Right lobe of liver (tissue), 6 donors: Measurements from ENCODE around the gene CCDC70. TPM values are rescaled to one million over a fixed set of nuclear protein-coding genes. Genes with fewer than 3 reads are reported as not detected.

ENCODE experiments used
- ATAC-seq, 4 donors: fragments of 200-7000 bp; cut with Tn5 transposase; one replicate each; pipeline ENCODE4 v1.9.1; 2020; ENCODE audit warnings: mild to moderate bottlenecking in 4 of 4, moderate library complexity in 4 of 4
- DNase-seq, 3 donors: peaks; one replicate each; pipeline ENCODE4 v3.0.0-alpha.2; 2020
- H3K27ac ChIP-seq, 3 donors: fragments of 200-600 bp; one replicate each; pipeline ENCODE4 v1.8.0; 2022
- H3K27me3 ChIP-seq, 2 donors: fragments of 200-600 bp; one replicate each; pipeline ENCODE4 v1.8.0; 2022
- H3K36me3 ChIP-seq, 4 donors: fragments of 200-600 bp; sonication (generic) in 1 of 4; one replicate each; pipeline versions ENCODE4 v1.5.1 to v1.8.0; 2017 to 2022; ENCODE audit warnings: control low read depth in 1 of 4
- H3K4me1 ChIP-seq, 4 donors: fragments of 200-600 bp; sonication (generic) in 1 of 4; one replicate each; pipeline versions ENCODE4 v1.5.1 to v1.8.0; 2017 to 2022; ENCODE audit warnings: control low read depth in 1 of 4
- H3K4me3 ChIP-seq, 3 donors: fragments of 200-600 bp; one replicate each; pipeline ENCODE4 v1.8.0; 2022
- H3K9me3 ChIP-seq, 4 donors: fragments of 200-600 bp; sonication (generic) in 1 of 4; one replicate each; pipeline versions ENCODE4 v1.5.1 to v1.8.0; 2017 to 2022; ENCODE audit warnings: control low read depth in 1 of 4
- CTCF ChIP-seq, 4 donors: fragments of 200-600 bp in 3 of 4; fragments of 450-650 bp in 1 of 4; IDR thresholded peaks; one replicate each; pipeline versions ENCODE4 v1.5.1 to v1.8.0; 2016 to 2022; ENCODE audit warnings: antibody characterized with exemption in 4 of 4, mild to moderate bottlenecking in 2 of 4
- POLR2A ChIP-seq: fragments of 450-650 bp; IDR thresholded peaks from one replicate; pipeline ENCODE4 v1.6.1; 2017; ENCODE audit warnings: antibody characterized with exemption, mild to moderate bottlenecking
- WGBS: methylation state at CpG from one replicate; pipeline ENCODE4 v1.1.6; 2018; ENCODE audit warnings: low coverage, low lambda C conversion rate; ENCODE audit not compliant: insufficient coverage; ENCODE audit errors: missing lambda C conversion rate; 5-methylcytosine and 5-hydroxymethylcytosine counted together
- intact Hi-C, 2 donors: fragments of 100-400 bp; cut with DNase I; formaldehyde crosslinking; loops; one replicate each; pipeline versions ENCODE4 v1.11.2 to v1.14.1; 2022
- long read RNA-seq: library from polyadenylated mRNA; unstranded; transcript quantifications from one replicate; pipeline ENCODE4 v2.0.0, GENCODE V29; 2019
- total RNA-seq, 6 experiments: library from RNA; depleted of rRNA in 2 of 6; stranded (reverse); fragments of >200 nt in 2 of 6; fragmentation: NEBNext Ultra II Directional in 3 of 6; extraction: Animal tissue kit (Norgen Biotek cat#: 25700) in 3 of 6; gene quantifications; one replicate each; pipeline versions ENCODE4 v1.1.0 to v1.2.4, GENCODE V29; 2016 to 2023
- donor health status: DM: no; HTN: yes; CAD: no.
- donor health status: DM: no; HTN: no; CAD: no.
- donor health status: DM: no; HTN: no; CAD: no.
- donor health status: DM: no; HTN: yes; CAD: no.
- donor health status: DM: no; HTN: yes; CAD: no.

Gene CCDC70
- total RNA-seq, result not detected
- long read RNA-seq, result 0 reads

GRCh38 chr13:51861723-51862300 lies at the start of gene CCDC70:
Gene CCDC70, plus strand, starts transcription at chr13:51861969. Its CDS starts 3,443 bp downstream, at chr13:51865412.
- H3K27ac ChIP-seq, result no peak within 1 kb of the TSS
- TF ChIP-seq POLR2A, result no peak
- no peak for TF ChIP-seq CTCF (IDR thresholded peaks at IDR 0.05)
- H3K27me3 ChIP-seq, result no peaks in the 10 kb centered on the region
- H3K4me3 ChIP-seq, result no peak within 1 kb of the TSS
- no peaks in the 10 kb centered on the region for H3K9me3 ChIP-seq
- 81% methylated on average over 5 of the region's 5 CpGs for WGBS
- H3K36me3 ChIP-seq, result no peaks in the 10 kb centered on the region
- ATAC-seq, result no peak
- no peaks in the 10 kb centered on the region for H3K4me1 ChIP-seq
- no peak for DNase-seq
- intact Hi-C loops, result no loop called here

GRCh38 chr13:51814071-51814470 lies 47.7 kb upstream of the CCDC70 start:
- no peaks in the 10 kb centered on the region for H3K27me3 ChIP-seq
- TF ChIP-seq POLR2A (no peak), CTCF (IDR thresholded peaks at IDR 0.05) (no peak)
- H3K4me3 ChIP-seq, result no peak overlapping the region
- intact Hi-C loops, result no loop called here
- WGBS, result 100% methylated on average over 1 of the region's 2 CpGs
- H3K9me3 ChIP-seq, result no peaks in the 10 kb centered on the region
- no peaks in the 10 kb centered on the region for H3K36me3 ChIP-seq
- no peak overlapping the region for H3K27ac ChIP-seq
- H3K4me1 ChIP-seq, result peaks cover 0 to 3% (median 0%) of the 10 kb centered on the region in 4 donors
- DNase-seq (no peak), ATAC-seq (no peak)

GRCh38 chr13:51814825-51815650 lies 46.7 kb upstream of the CCDC70 start:
- TF ChIP-seq POLR2A (no peak), CTCF (IDR thresholded peaks at IDR 0.05) (peak; percentile 77 to 89 (median 84))
- 16% methylated on average over 13 of the region's 13 CpGs for WGBS
- peak in 2 of 3 donors; percentile 47 to 77 for DNase-seq
- Histone ChIP-seq H3K36me3 (no peaks in the 10 kb centered on the region), H3K27me3 (no peaks in the 10 kb centered on the region), H3K27ac (peak overlapping the region in 1 of 3 donors; percentile 88), H3K4me1 (peaks cover 0 to 3% (median 0%) of the 10 kb centered on the region in 4 donors), H3K9me3 (no peaks in the 10 kb centered on the region), H3K4me3 (peak overlapping the region in 2 of 3 donors; percentile 17 to 34)
- intact Hi-C loops, result no loop called here
- peak; percentile 90 to 94 (median 93) for ATAC-seq

GRCh38 chr13:51815848-51816247 lies 45.9 kb upstream of the CCDC70 start:
- Histone ChIP-seq H3K4me3 (no peak overlapping the region), H3K4me1 (peaks cover 0 to 3% (median 0%) of the 10 kb centered on the region in 4 donors), H3K36me3 (no peaks in the 10 kb centered on the region), H3K27me3 (no peaks in the 10 kb centered on the region), H3K27ac (peak overlapping the region in 1 of 3 donors; percentile 88), H3K9me3 (no peaks in the 10 kb centered on the region)
- ATAC-seq (no peak), DNase-seq (no peak)
- intact Hi-C loops, result no loop called here
- TF ChIP-seq CTCF (IDR thresholded peaks at IDR 0.05), result no peak
- TF ChIP-seq POLR2A, result no peak
- WGBS, result 81% methylated on average over 3 of the region's 11 CpGs
